Activated naive CD8-positive, alpha-beta T cell treated with anti-CD3 and anti-CD28 coated beads, Interleukin-2, amount 10 ng/mL, durations not matched to agents 7 days and 5 days (primary cell): ENCODE data around the gene MAPK9. TPM values are rescaled to one million over a fixed set of nuclear protein-coding genes. Genes with fewer than 3 reads are reported as not detected.
A peak's percentile ranks its signal among the peaks of the same experiment; 100 is the strongest.
"Not testable (repeated sequence)": the region's sequence is repeated elsewhere in the genome, so short reads cannot be mapped to it uniquely, and the experiment has no call there.

Experiments used
- ATAC-seq: fragments of 150-1000 bp; cut with Tn5 transposase; one replicate; pipeline ENCODE4 v1.10.0; 2021; ENCODE audit warnings: low read depth, moderate library complexity
- POLR2A ChIA-PET: fragments of 350-600 bp; sonication (Branson Sonifier 250); formaldehyde crosslinking; loops from one replicate; lab custom pipeline; 2021; ENCODE audit warnings: antibody characterized with exemption; lab: Charles Lee
- DNase-seq: peaks from one replicate; pipeline ENCODE4 v3.0.0; 2021
- H3K27ac Mint-ChIP-seq: one replicate; pipeline ENCODE4 v1.8.0; 2022; ENCODE audit warnings: mild to moderate bottlenecking, mixed read lengths
- H3K27me3 Mint-ChIP-seq: one replicate; pipeline ENCODE4 v1.8.0; 2022; ENCODE audit warnings: mild to moderate bottlenecking, moderate library complexity, mixed read lengths
- H3K36me3 Mint-ChIP-seq: one replicate; pipeline ENCODE4 v1.8.0; 2021; ENCODE audit warnings: mild to moderate bottlenecking, mixed read lengths
- H3K4me1 Mint-ChIP-seq: one replicate; pipeline ENCODE4 v1.8.0; 2021; ENCODE audit warnings: mixed read lengths
- H3K4me3 Mint-ChIP-seq: one replicate; pipeline ENCODE4 v1.8.0; 2022; ENCODE audit warnings: mild to moderate bottlenecking, moderate library complexity, mixed read lengths
- H3K9me3 Mint-ChIP-seq: one replicate; pipeline ENCODE4 v1.8.0; 2021; ENCODE audit warnings: mixed read lengths
- total RNA-seq, 2 experiments: library from RNA; stranded (reverse); gene quantifications; one replicate each; pipeline ENCODE4 v1.2.3, GENCODE V29; 2021

The MAPK9 gene
- total RNA-seq, 2 experiments from 2014 or later = 45.0 to 46.0 TPM

DNA sequence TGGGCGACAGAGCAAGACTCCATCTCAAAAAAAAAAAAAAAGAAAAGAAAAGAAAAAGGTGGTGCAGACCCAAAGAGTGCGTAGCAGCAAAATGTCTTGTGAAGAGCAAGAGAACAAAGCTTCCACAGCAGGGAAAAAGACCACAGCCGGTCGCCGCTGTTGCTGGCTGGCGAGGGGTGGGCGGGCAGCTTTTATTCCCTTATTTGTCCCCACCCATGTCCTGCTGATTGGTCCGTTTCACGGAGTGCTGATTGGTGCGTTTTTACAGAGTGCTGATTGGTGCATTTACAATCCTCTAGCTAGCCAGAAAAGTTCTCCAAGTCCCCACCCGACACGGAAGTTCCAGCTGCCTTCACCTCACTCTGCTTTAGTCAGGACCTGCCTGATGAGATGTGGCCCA is 81.8 kb downstream of the MAPK9 start:
- ATAC-seq, H3K9me3 Mint-ChIP-seq, H3K4me3 Mint-ChIP-seq, POLR2A ChIA-PET, H3K36me3 Mint-ChIP-seq, DNase-seq, H3K4me1 Mint-ChIP-seq, H3K27ac Mint-ChIP-seq: not testable (repeated sequence)
- peaks cover 32% of the 10 kb centered on the region for H3K27me3 Mint-ChIP-seq

DNA sequence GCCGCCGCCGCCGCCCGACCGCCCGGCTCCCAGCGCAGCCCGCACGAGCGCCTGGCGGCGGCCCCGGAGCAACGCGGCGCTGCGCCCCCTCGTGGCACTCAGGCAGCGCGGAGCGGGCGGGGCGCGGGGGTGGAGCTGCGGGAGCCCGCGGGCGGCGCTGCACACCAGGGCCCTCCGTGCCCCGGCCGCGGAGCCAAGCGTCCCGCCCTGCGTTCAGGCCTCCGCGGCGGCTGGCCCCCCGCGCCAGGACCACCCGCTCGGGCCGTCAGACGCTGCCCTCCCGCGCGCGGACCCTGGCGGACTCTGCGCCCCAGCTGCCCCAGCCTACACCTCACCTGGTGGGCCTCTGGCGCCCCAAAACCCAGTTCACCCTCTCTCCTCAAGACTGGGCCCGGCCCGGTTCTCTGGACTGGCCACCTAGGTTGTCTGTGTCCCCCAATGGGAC is 82.7 kb downstream of the MAPK9 start, which contains the start of gene RASGEF1C:
Gene RASGEF1C (minus strand): TSS at position 75 of the 445 bp plus-strand sequence. CDS start 71,159 bp downstream, outside the sequence.
- peaks cover 8% of the 10 kb centered on the region for H3K9me3 Mint-ChIP-seq
- peak; percentile 84 for DNase-seq
- peaks cover 32% of the 10 kb centered on the region for H3K27me3 Mint-ChIP-seq
- H3K4me3 Mint-ChIP-seq = peak within 1 kb of the TSS; percentile 20
- H3K36me3 Mint-ChIP-seq = no peaks in the 10 kb centered on the region
- H3K4me1 Mint-ChIP-seq = no peaks in the 10 kb centered on the region
- H3K27ac Mint-ChIP-seq = no peak within 1 kb of the TSS
- peak; percentile 94 for ATAC-seq
- POLR2A ChIA-PET = no interaction called here

DNA sequence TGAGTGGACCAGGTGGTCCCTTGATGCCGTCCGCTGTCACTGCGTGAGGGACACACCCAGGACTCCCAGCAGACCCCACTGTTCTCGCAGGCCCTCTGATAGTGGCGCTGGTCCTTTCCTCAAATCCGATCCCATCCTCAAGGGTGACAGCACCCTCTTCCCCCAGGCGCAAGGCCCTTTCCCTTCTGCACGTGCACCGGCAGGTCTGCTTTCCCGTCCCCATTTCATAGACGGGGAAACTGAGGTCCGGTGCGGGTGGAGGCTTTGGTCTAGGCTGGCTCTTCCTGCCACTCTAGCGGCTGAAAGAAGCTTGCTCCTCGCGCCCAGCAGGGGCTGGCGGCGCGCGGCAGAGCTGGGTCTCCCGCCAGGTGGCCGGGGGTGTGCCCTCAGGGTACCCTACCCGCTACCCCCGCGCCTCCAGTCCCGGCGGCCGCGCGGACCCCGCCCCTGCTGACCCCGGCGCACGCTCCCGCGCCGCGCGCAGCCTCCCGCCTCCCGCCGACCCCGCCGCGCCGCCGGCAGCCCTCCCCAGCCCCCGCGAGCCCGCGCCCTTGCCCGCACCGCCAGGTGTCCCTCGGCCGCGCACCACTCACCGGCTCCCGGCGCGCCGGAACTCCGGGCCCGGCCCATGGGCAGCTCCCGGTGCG is 83.3 kb downstream of the MAPK9 start:
- H3K36me3 Mint-ChIP-seq = no peaks in the 10 kb centered on the region
- H3K9me3 Mint-ChIP-seq = peaks cover 2% of the 10 kb centered on the region
- H3K27me3 Mint-ChIP-seq = peaks cover 32% of the 10 kb centered on the region
- H3K27ac Mint-ChIP-seq = no peak overlapping the region
- H3K4me1 Mint-ChIP-seq = no peaks in the 10 kb centered on the region
- POLR2A ChIA-PET = no interaction called here
- ATAC-seq (peak; percentile 25), DNase-seq (no peak)
- peak overlapping the region; percentile 20 for H3K4me3 Mint-ChIP-seq

DNA sequence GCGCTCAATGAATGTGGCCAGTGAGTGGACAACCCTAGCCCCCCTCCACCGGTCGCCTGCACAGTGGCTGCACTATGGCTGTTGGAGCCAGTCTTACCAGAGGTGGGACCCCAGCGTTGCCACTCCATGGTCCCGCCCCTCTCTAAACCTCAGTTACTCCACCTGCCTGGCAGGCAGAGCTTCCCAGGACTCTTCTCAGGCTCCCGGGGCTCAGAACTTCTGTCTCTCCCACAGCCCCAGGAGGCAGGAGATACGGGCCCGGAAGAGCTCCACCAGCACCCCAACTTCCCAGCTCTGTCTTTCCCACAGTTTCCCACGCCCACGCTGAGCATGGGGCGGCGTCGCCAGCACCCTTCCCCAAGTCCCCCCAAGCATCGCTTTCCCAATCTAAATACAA is 83.8 kb downstream of the MAPK9 start:
- H3K9me3 Mint-ChIP-seq = no peaks in the 10 kb centered on the region
- no peak overlapping the region for H3K27ac Mint-ChIP-seq
- H3K27me3 Mint-ChIP-seq = peaks cover 28% of the 10 kb centered on the region
- no peaks in the 10 kb centered on the region for H3K4me1 Mint-ChIP-seq
- no peak for ATAC-seq
- no peak for DNase-seq
- H3K36me3 Mint-ChIP-seq = no peaks in the 10 kb centered on the region
- POLR2A ChIA-PET = no interaction called here
- peak overlapping the region; percentile 20 for H3K4me3 Mint-ChIP-seq

DNA sequence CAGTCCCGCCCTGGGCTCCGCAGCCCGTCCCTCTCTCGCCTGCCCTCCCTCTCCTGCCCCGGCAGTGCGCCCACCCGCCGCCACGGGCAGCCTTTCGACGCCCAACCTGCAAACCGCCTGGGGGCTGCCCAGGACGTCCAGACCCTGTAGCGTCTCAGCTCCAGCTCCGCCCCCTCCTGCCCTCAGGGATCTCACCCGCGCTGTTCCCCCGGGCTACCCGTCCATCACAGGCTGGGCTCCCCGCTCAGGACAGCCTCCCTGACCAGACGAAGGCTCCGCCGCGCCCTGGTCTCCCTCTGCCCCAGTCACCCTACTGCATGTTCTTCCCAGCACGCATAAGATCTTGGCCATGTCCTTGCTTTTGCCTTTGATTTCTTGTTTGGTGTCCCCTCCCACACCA is 84.3 kb downstream of the MAPK9 start:
- no peak overlapping the region for H3K4me3 Mint-ChIP-seq
- H3K9me3 Mint-ChIP-seq = no peaks in the 10 kb centered on the region
- no peak overlapping the region for H3K27ac Mint-ChIP-seq
- DNase-seq (no peak), ATAC-seq (no peak)
- H3K27me3 Mint-ChIP-seq = peaks cover 28% of the 10 kb centered on the region
- POLR2A ChIA-PET = no interaction called here
- H3K4me1 Mint-ChIP-seq = no peaks in the 10 kb centered on the region
- no peaks in the 10 kb centered on the region for H3K36me3 Mint-ChIP-seq

DNA sequence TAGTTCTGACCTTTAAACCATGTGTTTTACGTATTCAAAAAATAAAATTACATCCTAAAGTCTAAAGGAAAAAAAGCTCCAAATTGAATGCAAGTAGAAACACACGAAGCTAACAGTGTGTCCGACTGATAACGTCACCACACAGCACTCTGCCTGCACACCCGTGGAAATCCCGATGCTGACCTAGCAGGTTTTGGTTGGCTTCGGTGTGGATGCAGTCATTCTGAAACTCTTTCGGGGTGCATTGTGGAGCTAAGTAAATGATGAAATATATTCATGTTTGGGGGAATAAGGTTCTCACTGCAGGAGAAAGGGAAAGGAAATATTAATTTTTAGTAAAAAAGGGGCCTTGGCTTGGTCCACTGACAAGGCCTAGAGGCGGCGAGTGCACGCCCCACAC is 84.9 kb downstream of the MAPK9 start:
- H3K27ac Mint-ChIP-seq = no peak overlapping the region
- peaks cover 30% of the 10 kb centered on the region for H3K27me3 Mint-ChIP-seq
- no peak for ATAC-seq
- POLR2A ChIA-PET = no interaction called here
- H3K9me3 Mint-ChIP-seq = no peaks in the 10 kb centered on the region
- no peak overlapping the region for H3K4me3 Mint-ChIP-seq
- DNase-seq = no peak
- H3K4me1 Mint-ChIP-seq = no peaks in the 10 kb centered on the region
- H3K36me3 Mint-ChIP-seq = no peaks in the 10 kb centered on the region

DNA sequence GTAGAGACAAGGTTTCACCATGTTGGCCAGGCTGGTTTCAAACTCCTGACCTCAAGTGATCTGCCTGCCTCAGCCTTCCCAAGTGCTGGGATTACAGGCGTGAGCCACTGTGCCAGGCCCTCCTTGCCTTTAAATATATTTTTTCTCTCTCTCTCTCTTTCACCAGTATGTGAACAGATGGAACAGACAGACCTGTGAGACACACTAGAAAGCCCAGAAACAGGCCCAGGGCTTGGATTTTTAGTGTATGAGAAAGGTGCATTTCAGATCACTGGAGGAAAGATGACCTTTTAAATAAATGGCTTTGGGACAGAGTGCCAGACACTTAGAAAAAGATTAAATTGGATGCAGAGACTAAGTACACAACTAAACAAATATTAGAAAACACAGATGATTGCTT is 86.0 kb downstream of the MAPK9 start:
- Mint-ChIP-seq H3K4me1 (no peaks in the 10 kb centered on the region), H3K36me3 (no peaks in the 10 kb centered on the region), H3K4me3 (no peak overlapping the region), H3K27me3 (peaks cover 38% of the 10 kb centered on the region), H3K9me3 (no peaks in the 10 kb centered on the region), H3K27ac (no peak overlapping the region)
- no peak for ATAC-seq
- POLR2A ChIA-PET = no interaction called here
- DNase-seq = no peak

DNA sequence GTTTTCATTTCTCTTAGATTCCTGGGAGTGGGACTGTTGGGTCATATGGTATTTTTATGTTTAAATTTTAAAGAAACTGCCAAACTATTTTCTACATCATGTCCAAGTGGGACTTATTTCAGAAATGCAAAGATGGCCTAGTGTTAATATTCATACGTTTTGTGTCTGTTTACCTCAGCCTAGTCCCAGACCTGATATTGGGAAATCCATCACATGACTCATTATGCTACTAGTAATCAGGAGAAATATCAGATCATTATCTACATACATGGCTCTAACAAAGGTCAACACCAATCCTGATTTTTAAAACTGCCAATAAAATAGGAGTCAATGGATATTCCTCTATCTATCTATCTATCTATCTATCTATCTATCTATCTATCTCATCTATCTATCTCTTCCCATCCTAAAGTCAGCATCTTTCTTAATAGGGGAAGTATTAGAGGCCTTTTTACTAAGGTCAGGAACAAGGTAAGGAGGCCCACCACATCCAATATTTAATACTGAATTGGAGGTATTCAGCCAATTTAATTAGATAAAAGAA is 87.5 kb downstream of the MAPK9 start:
- Mint-ChIP-seq H3K4me1 (no peaks in the 10 kb centered on the region), H3K36me3 (no peaks in the 10 kb centered on the region), H3K27me3 (peaks cover 34% of the 10 kb centered on the region), H3K27ac (no peak overlapping the region), H3K9me3 (no peaks in the 10 kb centered on the region), H3K4me3 (no peak overlapping the region)
- ATAC-seq = no peak
- DNase-seq = no peak
- POLR2A ChIA-PET = no interaction called here

DNA sequence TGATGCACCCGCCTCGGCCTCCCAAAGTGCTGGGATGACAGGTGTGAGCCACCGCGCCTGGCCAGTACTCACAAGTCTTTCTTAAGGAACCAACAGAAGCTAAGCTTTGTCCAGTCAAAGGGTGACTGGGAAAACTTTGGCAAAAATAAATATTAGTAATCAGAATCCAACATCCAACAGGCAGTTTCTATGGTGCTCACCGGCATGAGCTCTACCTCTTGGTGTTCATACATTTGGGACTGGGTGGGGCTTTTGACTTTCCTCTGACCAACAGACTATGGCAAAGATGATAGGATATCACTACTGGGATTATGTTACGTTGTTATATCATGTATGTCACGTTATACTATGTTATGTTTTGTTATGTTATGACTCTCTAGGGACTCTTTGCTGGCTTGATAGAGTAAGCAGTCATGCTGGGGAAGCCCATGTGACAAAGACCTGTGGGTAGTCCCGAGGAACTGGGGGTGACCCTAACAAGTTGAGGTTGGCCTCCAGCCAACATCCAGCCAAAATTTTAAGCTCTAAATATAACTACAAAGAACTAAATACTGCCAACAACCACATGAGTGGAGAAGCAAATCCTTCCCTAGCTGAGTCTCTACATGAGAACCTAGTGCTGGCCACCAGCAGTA is 88.8 kb downstream of the MAPK9 start:
- H3K27ac Mint-ChIP-seq = no peak overlapping the region
- no peaks in the 10 kb centered on the region for H3K36me3 Mint-ChIP-seq
- no peaks in the 10 kb centered on the region for H3K9me3 Mint-ChIP-seq
- POLR2A ChIA-PET = no interaction called here
- ATAC-seq (no peak), DNase-seq (no peak)
- H3K4me1 Mint-ChIP-seq = no peaks in the 10 kb centered on the region
- H3K27me3 Mint-ChIP-seq = peaks cover 28% of the 10 kb centered on the region
- no peak overlapping the region for H3K4me3 Mint-ChIP-seq

DNA sequence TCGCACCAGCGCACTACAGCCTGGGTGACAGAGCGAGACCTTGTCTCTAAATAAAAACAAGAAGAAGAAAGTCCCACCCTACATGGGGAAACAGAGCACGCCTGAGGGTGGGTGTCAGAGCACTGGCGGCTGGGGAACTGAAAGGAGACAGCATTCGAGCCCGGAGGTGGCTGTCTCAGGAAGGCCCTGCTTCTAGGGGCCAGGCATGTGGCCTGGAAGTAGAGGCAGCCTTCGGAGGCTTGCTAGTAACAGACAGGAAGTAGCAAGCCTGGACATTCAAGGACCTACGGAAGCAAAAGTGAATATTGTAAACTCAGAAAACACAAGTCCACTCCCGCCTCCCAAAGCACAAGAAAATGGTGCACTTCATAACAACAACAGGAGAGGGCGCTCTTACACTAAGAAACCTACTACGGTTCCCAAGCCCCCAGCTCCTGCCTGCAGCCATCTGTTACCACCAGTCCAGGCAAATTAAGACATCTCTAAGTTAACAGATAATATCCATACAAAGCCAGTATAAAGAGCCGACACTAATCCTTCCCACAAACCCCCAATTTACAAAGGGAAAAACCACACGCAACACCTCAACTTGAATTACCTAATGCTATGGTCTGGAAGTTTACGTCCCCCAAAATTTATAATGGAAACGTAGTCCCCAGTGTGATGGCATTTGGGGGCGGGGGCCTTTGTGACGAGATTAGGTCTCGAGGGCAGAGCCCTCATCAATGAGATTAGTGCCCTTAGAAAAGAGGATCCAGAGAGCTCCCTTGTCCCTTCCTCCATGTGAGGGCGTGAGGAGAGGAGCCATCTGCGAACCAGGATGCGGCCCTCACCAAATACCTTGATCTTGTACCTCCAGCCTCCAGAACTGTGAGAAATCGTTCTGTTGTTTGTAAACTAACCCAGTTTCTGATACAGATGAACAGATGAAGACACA is 90.6 kb downstream of the MAPK9 start:
- Mint-ChIP-seq H3K9me3 (no peaks in the 10 kb centered on the region), H3K27me3 (peaks cover 16% of the 10 kb centered on the region), H3K4me1 (no peaks in the 10 kb centered on the region), H3K27ac (no peak overlapping the region), H3K4me3 (no peak overlapping the region), H3K36me3 (no peaks in the 10 kb centered on the region)
- DNase-seq (no peak), ATAC-seq (no peak)
- POLR2A ChIA-PET = no interaction called here

DNA sequence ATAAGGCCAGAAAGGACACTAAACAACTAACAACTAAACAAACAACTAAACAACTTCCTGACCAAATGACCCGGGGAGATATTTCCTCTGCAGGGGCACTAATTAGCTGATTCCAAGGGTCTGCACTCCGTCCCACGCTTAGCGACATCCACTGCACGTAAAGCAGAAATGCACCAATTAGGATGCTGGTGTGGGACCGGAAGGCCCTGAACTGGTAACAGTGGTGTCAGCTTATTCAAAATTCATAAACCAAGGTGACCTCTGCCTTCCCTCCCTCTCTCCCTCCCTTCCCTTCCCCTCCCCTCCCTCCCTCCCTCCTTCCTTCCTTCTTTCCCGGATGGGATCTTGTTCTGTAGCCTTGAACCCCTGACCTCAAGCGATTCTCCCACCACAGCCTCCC is 92.5 kb downstream of the MAPK9 start:
- POLR2A ChIA-PET = no interaction called here
- no peak overlapping the region for H3K27ac Mint-ChIP-seq
- no peak overlapping the region for H3K4me3 Mint-ChIP-seq
- no peak for ATAC-seq
- peaks cover 12% of the 10 kb centered on the region for H3K27me3 Mint-ChIP-seq
- H3K9me3 Mint-ChIP-seq = no peaks in the 10 kb centered on the region
- DNase-seq = no peak
- H3K36me3 Mint-ChIP-seq = no peaks in the 10 kb centered on the region
- H3K4me1 Mint-ChIP-seq = no peaks in the 10 kb centered on the region

DNA sequence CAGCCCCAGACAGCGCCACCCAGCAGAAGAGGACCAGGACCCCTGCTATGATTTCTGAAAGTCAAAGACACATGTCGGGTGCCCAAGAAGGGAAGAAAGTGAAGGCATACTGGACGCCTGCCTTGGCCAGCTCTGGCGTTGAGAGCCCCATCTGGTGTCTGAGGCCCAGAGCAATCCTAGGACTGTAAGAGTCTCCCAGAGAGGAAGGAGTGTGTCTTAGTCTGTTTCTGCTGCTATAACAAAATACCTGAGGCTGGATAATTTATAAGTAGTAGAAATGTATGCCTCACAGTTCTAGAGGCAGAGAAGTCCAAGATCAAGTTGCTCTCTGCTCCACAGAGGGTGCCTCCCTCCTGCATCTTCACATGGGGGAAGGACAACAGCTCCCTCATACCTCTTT is 93.7 kb downstream of the MAPK9 start:
- Mint-ChIP-seq H3K9me3 (no peaks in the 10 kb centered on the region), H3K36me3 (no peaks in the 10 kb centered on the region), H3K27me3 (peaks cover 12% of the 10 kb centered on the region), H3K4me1 (no peaks in the 10 kb centered on the region), H3K4me3 (no peak overlapping the region), H3K27ac (no peak overlapping the region)
- no peak for DNase-seq
- no peak for ATAC-seq
- POLR2A ChIA-PET = no interaction called here

DNA sequence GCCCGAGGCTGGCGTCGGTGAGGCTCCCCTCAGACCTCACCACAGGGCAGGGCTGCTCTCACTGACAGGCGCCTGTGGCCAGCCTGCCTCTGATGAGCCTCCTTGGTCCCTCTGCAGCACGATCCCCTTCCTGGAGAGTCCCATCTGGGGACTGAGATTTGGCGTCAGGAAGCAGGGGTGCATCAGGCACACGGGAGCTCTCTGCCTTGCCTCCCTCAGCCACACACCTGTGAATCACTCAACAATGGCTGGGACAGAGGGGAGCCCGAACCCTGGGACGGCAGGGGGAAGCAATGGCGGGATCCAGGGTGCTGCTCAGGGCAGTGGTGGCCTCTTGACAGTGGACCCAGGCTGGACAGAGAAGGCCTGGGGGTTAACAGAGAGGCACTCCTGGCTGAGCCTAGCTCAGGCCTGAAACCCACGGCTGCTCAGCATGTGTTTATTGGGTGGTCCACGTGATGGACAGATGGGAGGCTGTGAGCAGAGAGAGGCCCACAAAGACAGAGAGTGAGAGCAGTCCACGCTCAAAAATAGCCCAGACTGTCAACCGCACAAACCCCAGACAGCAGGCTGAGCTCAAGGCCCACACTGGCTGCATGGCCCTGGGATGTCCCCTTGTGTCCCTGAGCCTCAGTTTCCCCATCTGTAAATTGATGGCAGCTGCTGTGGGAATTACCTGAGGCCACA is 94.7 kb downstream of the MAPK9 start:
- Mint-ChIP-seq H3K27ac (no peak overlapping the region), H3K4me1 (no peaks in the 10 kb centered on the region), H3K4me3 (no peak overlapping the region), H3K9me3 (no peaks in the 10 kb centered on the region), H3K27me3 (peaks cover 9% of the 10 kb centered on the region), H3K36me3 (no peaks in the 10 kb centered on the region)
- DNase-seq (no peak), ATAC-seq (no peak)
- POLR2A ChIA-PET = no interaction called here
